GM23338 (cell line): Measurements from ENCODE around the gene ZNF311. TPM values are rescaled to one million over a fixed set of nuclear protein-coding genes. Genes with fewer than 3 reads are reported as not detected.
"Not testable (repeated sequence)": the region's sequence is repeated elsewhere in the genome, so short reads cannot be mapped to it uniquely, and the experiment has no call there.

Experiments used
- ATAC-seq: fragments of 200-7000 bp; cut with Tn5 transposase; 3 replicates; pipeline ENCODE4 v1.9.1; 2020
- DNase-seq: peaks from one replicate; pipeline ENCODE4 v3.0.0-alpha.2; 2015; ENCODE audit warnings: low spot score
- H2AFZ ChIP-seq: fragments of 200-600 bp; sonication (generic); 2 replicates; pipeline ENCODE4 v1.8.0; 2016; ENCODE audit warnings: antibody characterized with exemption, mild to moderate bottlenecking, moderate library complexity
- H3F3A ChIP-seq: fragments of 200-600 bp; sonication (generic); replicated peaks from 2 replicates; pipeline ENCODE4 v1.8.0; 2017; ENCODE audit warnings: antibody characterized with exemption, mixed run types, low read depth
- H3K27ac ChIP-seq: fragments of 200-600 bp; sonication (generic); 2 replicates; pipeline ENCODE4 v1.6.1; 2016; ENCODE audit warnings: low read depth
- H3K27me3 ChIP-seq: fragments of 200-600 bp; sonication (generic); 2 replicates; pipeline ENCODE4 v1.8.0; 2016; ENCODE audit warnings: mild to moderate bottlenecking, mixed run types, moderate library complexity; ENCODE audit not compliant: insufficient read depth
- H3K36me3 ChIP-seq: fragments of 200-600 bp; sonication (generic); 2 replicates; pipeline ENCODE4 v1.8.0; 2016; ENCODE audit warnings: mild to moderate bottlenecking; ENCODE audit not compliant: insufficient read depth
- H3K4me1 ChIP-seq: fragments of 200-600 bp; sonication (generic); 2 replicates; pipeline ENCODE4 v1.8.0; 2016; ENCODE audit warnings: mild to moderate bottlenecking, moderate library complexity; ENCODE audit not compliant: insufficient read depth
- H3K4me2 ChIP-seq: fragments of 200-600 bp; sonication (generic); 2 replicates; pipeline ENCODE4 v1.7.1; 2017; ENCODE audit warnings: mixed run types
- H3K4me3 ChIP-seq: fragments of 200-600 bp; sonication (generic); 2 replicates; pipeline ENCODE4 v1.6.1; 2016; ENCODE audit warnings: mixed run types
- H3K79me2 ChIP-seq: fragments of 200-600 bp; sonication (generic); replicated peaks from 2 replicates; pipeline ENCODE4 v1.8.0; 2017; ENCODE audit warnings: mild to moderate bottlenecking; ENCODE audit not compliant: insufficient read depth
- H3K9me2 ChIP-seq: fragments of 200-600 bp; sonication (generic); 2 replicates; pipeline ENCODE4 v1.8.0; 2017; ENCODE audit not compliant: insufficient read depth
- H4K20me1 ChIP-seq: fragments of 200-600 bp; sonication (generic); replicated peaks from 2 replicates; pipeline ENCODE4 v1.8.0; 2017; ENCODE audit warnings: mild to moderate bottlenecking; ENCODE audit not compliant: insufficient read depth
- H3K27ac Mint-ChIP-seq: 2 replicates; pipeline ENCODE4 v1.8.0; 2020; ENCODE audit warnings: inconsistent platforms, mild to moderate bottlenecking, moderate library complexity, mixed read lengths
- H3K27me3 Mint-ChIP-seq: 3 replicates; pipeline ENCODE4 v1.8.0; 2022; ENCODE audit warnings: low read depth, mild to moderate bottlenecking, moderate library complexity, mixed read lengths, inconsistent platforms; ENCODE audit not compliant: insufficient read depth, poor library complexity
- H3K36me3 Mint-ChIP-seq: 3 replicates; pipeline ENCODE4 v1.8.0; 2021; ENCODE audit warnings: low read depth, mild to moderate bottlenecking, inconsistent platforms, moderate library complexity, mixed read lengths
- H3K4me1 Mint-ChIP-seq: 3 replicates; pipeline ENCODE4 v1.8.0; 2020; ENCODE audit warnings: mild to moderate bottlenecking, inconsistent platforms, mixed read lengths
- H3K4me3 Mint-ChIP-seq: 3 replicates; pipeline ENCODE4 v1.8.0; 2021; ENCODE audit warnings: moderate library complexity, mild to moderate bottlenecking, inconsistent platforms, mixed read lengths
- H3K9me3 Mint-ChIP-seq: 3 replicates; pipeline ENCODE4 v1.8.0; 2020; ENCODE audit warnings: moderate library complexity, mild to moderate bottlenecking, inconsistent platforms, mixed read lengths
- STAT1 ChIP-seq: IDR thresholded peaks from one replicate; pipeline ENCODE4 v1.6.1; 2016; ENCODE audit warnings: antibody characterized with exemption; ENCODE audit not compliant: unreplicated experiment
- polyA plus RNA-seq: library from polyadenylated mRNA; unstranded; fragments of >200 nt; fragmentation: Nextera tagmentation; extraction: Ambion mirVana; gene quantifications from 2 replicates; pipeline ENCODE4 v1.2.1, GENCODE V29; 2016
- total RNA-seq: library from RNA; depleted of rRNA; stranded (reverse); fragments of >200 nt; shearing (Covaris generic); gene quantifications from 2 replicates; pipeline ENCODE4 v1.2.3, GENCODE V29; 2014
- TF ChIP-seq, protein P1 (sequence below): IDR thresholded peaks from one replicate; pipeline ENCODE4 v1.6.1; 2018; ENCODE audit warnings: antibody characterized with exemption; ENCODE audit not compliant: unreplicated experiment
- TF ChIP-seq, protein P2 (sequence below): fragments of 250-450 bp; sonication (Bioruptor Pico); IDR thresholded peaks from 2 replicates; pipeline ENCODE4 v1.5.0; 2020; ENCODE audit warnings: mild to moderate bottlenecking, moderate library complexity

The ZNF311 gene
- total and polyA plus RNA-seq, 2 experiments from 2014 or later: 1.5 to 1.8 TPM

GRCh38 chr6:28960846-28961500 is 44.1 kb downstream of the ZNF311 start (continued):
- TF ChIP-seq, protein P1, sequence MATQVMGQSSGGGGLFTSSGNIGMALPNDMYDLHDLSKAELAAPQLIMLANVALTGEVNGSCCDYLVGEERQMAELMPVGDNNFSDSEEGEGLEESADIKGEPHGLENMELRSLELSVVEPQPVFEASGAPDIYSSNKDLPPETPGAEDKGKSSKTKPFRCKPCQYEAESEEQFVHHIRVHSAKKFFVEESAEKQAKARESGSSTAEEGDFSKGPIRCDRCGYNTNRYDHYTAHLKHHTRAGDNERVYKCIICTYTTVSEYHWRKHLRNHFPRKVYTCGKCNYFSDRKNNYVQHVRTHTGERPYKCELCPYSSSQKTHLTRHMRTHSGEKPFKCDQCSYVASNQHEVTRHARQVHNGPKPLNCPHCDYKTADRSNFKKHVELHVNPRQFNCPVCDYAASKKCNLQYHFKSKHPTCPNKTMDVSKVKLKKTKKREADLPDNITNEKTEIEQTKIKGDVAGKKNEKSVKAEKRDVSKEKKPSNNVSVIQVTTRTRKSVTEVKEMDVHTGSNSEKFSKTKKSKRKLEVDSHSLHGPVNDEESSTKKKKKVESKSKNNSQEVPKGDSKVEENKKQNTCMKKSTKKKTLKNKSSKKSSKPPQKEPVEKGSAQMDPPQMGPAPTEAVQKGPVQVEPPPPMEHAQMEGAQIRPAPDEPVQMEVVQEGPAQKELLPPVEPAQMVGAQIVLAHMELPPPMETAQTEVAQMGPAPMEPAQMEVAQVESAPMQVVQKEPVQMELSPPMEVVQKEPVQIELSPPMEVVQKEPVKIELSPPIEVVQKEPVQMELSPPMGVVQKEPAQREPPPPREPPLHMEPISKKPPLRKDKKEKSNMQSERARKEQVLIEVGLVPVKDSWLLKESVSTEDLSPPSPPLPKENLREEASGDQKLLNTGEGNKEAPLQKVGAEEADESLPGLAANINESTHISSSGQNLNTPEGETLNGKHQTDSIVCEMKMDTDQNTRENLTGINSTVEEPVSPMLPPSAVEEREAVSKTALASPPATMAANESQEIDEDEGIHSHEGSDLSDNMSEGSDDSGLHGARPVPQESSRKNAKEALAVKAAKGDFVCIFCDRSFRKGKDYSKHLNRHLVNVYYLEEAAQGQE: no peak
- no peak for TF ChIP-seq STAT1
- TF ChIP-seq, protein P2, sequence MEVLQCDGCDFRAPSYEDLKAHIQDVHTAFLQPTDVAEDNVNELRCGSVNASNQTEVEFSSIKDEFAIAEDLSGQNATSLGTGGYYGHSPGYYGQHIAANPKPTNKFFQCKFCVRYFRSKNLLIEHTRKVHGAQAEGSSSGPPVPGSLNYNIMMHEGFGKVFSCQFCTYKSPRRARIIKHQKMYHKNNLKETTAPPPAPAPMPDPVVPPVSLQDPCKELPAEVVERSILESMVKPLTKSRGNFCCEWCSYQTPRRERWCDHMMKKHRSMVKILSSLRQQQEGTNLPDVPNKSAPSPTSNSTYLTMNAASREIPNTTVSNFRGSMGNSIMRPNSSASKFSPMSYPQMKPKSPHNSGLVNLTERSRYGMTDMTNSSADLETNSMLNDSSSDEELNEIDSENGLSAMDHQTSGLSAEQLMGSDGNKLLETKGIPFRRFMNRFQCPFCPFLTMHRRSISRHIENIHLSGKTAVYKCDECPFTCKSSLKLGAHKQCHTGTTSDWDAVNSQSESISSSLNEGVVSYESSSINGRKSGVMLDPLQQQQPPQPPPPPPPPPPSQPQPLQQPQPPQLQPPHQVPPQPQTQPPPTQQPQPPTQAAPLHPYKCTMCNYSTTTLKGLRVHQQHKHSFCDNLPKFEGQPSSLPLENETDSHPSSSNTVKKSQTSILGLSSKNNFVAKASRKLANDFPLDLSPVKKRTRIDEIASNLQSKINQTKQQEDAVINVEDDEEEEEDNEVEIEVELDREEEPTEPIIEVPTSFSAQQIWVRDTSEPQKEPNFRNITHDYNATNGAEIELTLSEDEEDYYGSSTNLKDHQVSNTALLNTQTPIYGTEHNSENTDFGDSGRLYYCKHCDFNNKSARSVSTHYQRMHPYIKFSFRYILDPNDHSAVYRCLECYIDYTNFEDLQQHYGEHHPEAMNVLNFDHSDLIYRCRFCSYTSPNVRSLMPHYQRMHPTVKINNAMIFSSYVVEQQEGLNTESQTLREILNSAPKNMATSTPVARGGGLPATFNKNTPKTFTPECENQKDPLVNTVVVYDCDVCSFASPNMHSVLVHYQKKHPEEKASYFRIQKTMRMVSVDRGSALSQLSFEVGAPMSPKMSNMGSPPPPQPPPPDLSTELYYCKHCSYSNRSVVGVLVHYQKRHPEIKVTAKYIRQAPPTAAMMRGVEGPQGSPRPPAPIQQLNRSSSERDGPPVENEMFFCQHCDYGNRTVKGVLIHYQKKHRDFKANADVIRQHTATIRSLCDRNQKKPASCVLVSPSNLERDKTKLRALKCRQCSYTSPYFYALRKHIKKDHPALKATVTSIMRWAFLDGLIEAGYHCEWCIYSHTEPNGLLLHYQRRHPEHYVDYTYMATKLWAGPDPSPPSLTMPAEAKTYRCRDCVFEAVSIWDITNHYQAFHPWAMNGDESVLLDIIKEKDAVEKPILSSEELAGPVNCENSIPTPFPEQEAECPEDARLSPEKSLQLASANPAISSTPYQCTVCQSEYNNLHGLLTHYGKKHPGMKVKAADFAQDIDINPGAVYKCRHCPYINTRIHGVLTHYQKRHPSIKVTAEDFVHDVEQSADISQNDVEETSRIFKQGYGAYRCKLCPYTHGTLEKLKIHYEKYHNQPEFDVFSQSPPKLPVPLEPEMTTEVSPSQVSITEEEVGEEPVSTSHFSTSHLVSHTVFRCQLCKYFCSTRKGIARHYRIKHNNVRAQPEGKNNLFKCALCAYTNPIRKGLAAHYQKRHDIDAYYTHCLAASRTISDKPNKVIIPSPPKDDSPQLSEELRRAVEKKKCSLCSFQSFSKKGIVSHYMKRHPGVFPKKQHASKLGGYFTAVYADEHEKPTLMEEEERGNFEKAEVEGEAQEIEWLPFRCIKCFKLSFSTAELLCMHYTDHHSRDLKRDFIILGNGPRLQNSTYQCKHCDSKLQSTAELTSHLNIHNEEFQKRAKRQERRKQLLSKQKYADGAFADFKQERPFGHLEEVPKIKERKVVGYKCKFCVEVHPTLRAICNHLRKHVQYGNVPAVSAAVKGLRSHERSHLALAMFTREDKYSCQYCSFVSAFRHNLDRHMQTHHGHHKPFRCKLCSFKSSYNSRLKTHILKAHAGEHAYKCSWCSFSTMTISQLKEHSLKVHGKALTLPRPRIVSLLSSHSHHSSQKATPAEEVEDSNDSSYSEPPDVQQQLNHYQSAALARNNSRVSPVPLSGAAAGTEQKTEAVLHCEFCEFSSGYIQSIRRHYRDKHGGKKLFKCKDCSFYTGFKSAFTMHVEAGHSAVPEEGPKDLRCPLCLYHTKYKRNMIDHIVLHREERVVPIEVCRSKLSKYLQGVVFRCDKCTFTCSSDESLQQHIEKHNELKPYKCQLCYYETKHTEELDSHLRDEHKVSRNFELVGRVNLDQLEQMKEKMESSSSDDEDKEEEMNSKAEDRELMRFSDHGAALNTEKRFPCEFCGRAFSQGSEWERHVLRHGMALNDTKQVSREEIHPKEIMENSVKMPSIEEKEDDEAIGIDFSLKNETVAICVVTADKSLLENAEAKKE (CRISPR knock-in tag): no peak

DNA sequence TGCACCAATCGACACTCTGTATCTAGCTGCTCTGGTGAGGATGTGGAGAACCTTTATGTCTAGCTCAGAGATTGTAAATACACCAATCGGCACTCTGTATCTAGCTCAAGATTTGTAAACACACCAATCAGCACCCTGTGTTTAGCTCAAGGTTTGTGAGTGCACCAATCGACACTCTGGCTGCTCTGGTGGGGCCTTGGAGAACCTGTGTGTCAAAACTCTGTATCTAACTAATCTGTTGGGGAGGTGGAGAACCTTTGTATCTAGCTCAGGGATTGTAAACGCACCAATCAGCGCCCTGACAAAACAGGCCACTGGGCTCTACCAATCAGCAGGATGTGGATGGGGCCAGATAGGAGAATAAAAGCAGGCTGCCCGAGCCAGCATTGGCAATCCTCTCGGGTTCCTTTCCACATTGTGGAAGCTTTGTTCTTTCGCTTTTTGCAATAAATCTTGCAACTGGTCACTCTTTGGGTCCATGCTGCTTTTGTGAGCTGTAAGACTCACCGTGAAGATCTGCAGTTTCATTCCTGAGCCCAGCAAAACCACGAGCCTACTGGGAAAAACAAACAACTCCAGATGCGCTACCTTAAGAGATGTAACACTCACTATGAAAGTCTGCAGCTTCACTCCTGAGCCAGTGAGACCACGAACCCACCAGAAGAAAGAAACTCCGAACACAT is 46.4 kb downstream of the ZNF311 start:
- not testable (repeated sequence) for H3F3A ChIP-seq, H3K9me2 ChIP-seq, H2AFZ ChIP-seq, H3K36me3 ChIP-seq, ATAC-seq, H3K79me2 ChIP-seq, H3K4me3 ChIP-seq, H3K4me3 Mint-ChIP-seq, H4K20me1 ChIP-seq, DNase-seq, H3K27ac ChIP-seq, H3K9me3 Mint-ChIP-seq, H3K4me1 ChIP-seq, H3K27ac Mint-ChIP-seq, H3K4me2 ChIP-seq, H3K27me3 ChIP-seq
- H3K27me3 Mint-ChIP-seq: peaks cover 13% of the 10 kb centered on the region
- peaks cover 14% of the 10 kb centered on the region; the same call in 2 of the 3 replicates for H3K4me1 Mint-ChIP-seq
- H3K36me3 Mint-ChIP-seq: peaks cover 10% of the 10 kb centered on the region; the same call in 2 of the 3 replicates

DNA sequence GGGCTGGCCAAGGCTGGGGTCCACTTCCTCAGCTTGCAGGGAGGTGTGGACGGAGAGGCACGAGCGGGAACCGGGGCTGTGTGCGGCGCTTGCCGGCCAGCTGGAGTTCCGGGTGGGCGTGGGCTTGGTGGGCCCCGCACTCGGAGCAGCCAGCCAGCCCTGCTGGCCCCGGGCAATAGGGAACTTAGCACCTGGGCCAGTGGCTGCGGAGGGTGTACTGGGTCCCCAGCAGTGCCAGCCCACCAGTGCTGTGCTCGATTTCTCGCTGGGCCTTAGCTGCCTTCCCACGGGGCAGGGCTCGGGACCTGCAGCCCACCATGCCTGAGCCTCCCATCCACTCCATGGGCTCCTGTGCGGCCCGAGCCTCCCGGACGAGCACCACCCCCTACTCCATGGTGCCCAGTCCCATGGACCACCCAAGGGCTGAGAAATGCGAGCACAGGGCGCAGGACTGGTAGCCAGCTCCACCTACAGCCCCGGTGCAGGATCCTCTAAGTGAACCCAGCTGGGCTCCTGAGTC is 47.3 kb downstream of the ZNF311 start:
- not testable (repeated sequence) for H3K27ac ChIP-seq, ATAC-seq, H3K79me2 ChIP-seq, H3K36me3 ChIP-seq, H3K4me3 ChIP-seq, H3K4me1 ChIP-seq, H2AFZ ChIP-seq, H3K27ac Mint-ChIP-seq, H4K20me1 ChIP-seq, H3K4me3 Mint-ChIP-seq, H3K4me2 ChIP-seq, H3K27me3 ChIP-seq, H3F3A ChIP-seq, H3K9me2 ChIP-seq, DNase-seq
- Mint-ChIP-seq H3K9me3 (peaks cover 13% of the 10 kb centered on the region; the same call in 2 of the 3 replicates), H3K36me3 (peaks cover 10% of the 10 kb centered on the region; the same call in 2 of the 3 replicates), H3K4me1 (peaks cover 14% of the 10 kb centered on the region; the same call in 2 of the 3 replicates), H3K27me3 (peaks cover 20% of the 10 kb centered on the region)
